ENCODE results near the gene SMIM17. TPM values are rescaled to one million over a fixed set of nuclear protein-coding genes. Genes with fewer than 3 reads are reported as not detected.

The SMIM17 gene
- polyA plus RNA-seq, 1 experiment = not detected

DNA sequence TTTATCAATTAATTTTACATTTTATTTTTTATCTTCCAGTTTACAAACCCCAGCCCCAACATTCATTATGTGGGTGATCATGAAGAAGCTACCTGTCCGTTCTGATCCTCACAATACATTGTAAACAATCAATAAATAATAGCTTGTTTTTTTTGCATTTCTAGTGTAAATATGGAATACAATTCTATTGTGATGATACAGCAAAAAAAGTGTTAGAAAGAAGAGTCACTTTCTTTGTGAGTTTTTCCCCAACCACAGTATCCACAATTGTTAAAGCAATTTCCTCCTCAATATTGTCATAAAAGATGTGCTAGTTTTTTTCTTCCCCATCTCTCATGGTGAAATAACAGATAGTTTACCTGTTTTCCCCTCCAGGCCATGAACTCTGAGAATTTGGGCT is 58.9 kb downstream of the SMIM17 start:
- H3K4me3 ChIP-seq (ENCODE audit: low read depth, low read length) = no peak overlapping the region
- TF ChIP-seq, protein P1, sequence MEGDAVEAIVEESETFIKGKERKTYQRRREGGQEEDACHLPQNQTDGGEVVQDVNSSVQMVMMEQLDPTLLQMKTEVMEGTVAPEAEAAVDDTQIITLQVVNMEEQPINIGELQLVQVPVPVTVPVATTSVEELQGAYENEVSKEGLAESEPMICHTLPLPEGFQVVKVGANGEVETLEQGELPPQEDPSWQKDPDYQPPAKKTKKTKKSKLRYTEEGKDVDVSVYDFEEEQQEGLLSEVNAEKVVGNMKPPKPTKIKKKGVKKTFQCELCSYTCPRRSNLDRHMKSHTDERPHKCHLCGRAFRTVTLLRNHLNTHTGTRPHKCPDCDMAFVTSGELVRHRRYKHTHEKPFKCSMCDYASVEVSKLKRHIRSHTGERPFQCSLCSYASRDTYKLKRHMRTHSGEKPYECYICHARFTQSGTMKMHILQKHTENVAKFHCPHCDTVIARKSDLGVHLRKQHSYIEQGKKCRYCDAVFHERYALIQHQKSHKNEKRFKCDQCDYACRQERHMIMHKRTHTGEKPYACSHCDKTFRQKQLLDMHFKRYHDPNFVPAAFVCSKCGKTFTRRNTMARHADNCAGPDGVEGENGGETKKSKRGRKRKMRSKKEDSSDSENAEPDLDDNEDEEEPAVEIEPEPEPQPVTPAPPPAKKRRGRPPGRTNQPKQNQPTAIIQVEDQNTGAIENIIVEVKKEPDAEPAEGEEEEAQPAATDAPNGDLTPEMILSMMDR (IDR thresholded peaks at IDR 0.05; ENCODE audit: insufficient read depth, low read depth, low read length) = no peak
- H3K36me3 ChIP-seq (ENCODE audit: control insufficient read depth, insufficient read depth, low read length) = no peaks in the 10 kb centered on the region
- ChIA-PET CTCF (no interaction called here), POLR2A (no interaction called here)
- H3K27me3 ChIP-seq (ENCODE audit: control insufficient read depth, insufficient read depth, low read length) = no peaks in the 10 kb centered on the region
- DNase-seq (ENCODE audit: low read depth) = no peak

DNA sequence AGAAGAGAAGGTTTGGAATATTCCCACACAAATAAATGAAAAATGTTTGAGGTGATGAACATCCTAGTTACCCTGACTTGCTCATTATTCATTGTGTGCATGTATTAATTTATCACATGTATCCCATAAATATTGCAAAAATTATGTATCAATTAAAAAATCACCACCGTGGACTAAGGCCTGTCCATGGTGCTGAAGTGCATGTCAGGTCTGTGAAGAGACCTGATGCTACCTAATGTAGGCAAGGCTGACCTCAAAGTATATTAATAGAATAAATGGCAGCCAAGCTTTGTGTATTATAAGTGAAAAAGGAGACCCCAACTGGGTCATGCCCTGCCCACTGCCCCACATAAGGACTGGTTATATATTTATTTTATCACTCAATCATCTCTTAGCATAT is 63.0 kb downstream of the SMIM17 start:
- DNase-seq (ENCODE audit: low read depth) = no peak
- ChIA-PET CTCF (no interaction called here), POLR2A (no interaction called here)
- H3K27me3 ChIP-seq (ENCODE audit: control insufficient read depth, insufficient read depth, low read length) = no peaks in the 10 kb centered on the region
- no peaks in the 10 kb centered on the region for H3K36me3 ChIP-seq (ENCODE audit: control insufficient read depth, insufficient read depth, low read length)
- no peak overlapping the region for H3K4me3 ChIP-seq (ENCODE audit: low read depth, low read length)
- TF ChIP-seq, protein P1 (IDR thresholded peaks at IDR 0.05; ENCODE audit: insufficient read depth, low read depth, low read length) = no peak

Other genes with a start within 250 kb of the SMIM17 start
- gene ZNF582, start 249.6 kb upstream of the SMIM17 start, polyA plus RNA-seq (2011; rRNA removed) = 2.4 and 3.5 TPM in 2 replicates
- 1.5 and 4.4 TPM in 2 replicates for gene ZNF583, start 238.8 kb upstream of the SMIM17 start, polyA plus RNA-seq (2011; rRNA removed)
- gene ZNF667, start 165.8 kb upstream of the SMIM17 start, polyA plus RNA-seq (2011; rRNA removed) = 1.9 and 3.2 TPM in 2 replicates
- gene ZNF471, start 135.3 kb upstream of the SMIM17 start, polyA plus RNA-seq (2011; rRNA removed) = 2.2 and 3.6 TPM in 2 replicates
- gene ZFP28, start 104.2 kb upstream of the SMIM17 start, polyA plus RNA-seq (2011; rRNA removed) = 2.6 and 4.9 TPM in 2 replicates
- 1.7 and 2.7 TPM in 2 replicates for gene ZNF470, start 75.7 kb upstream of the SMIM17 start, polyA plus RNA-seq (2011; rRNA removed)
- gene ZNF71, start 47.9 kb upstream of the SMIM17 start, polyA plus RNA-seq (2011; rRNA removed) = 3.8 and 6.6 TPM in 2 replicates
- not detected in 2 replicates for gene ZNF835, start 28.6 kb downstream of the SMIM17 start, polyA plus RNA-seq (2011; rRNA removed)
- gene PEG3, start 197.6 kb downstream of the SMIM17 start, polyA plus RNA-seq (2011; rRNA removed) = 0.02 and 0.04 TPM in 2 replicates
- not detected in 2 replicates for gene ZIM2, start 197.6 kb downstream of the SMIM17 start, polyA plus RNA-seq (2011; rRNA removed)

Measured in BJ (cell line).